Fibroblast of lung (primary cell): ENCODE data around the gene EFNA2. TPM values are rescaled to one million over a fixed set of nuclear protein-coding genes. Genes with fewer than 3 reads are reported as not detected.

Source experiments
- DNase-seq, 2 donors: peaks; one replicate each; pipeline versions ENCODE4 v3.0.0 to v3.0.0-alpha.2; 2010; ENCODE audit warnings: low read depth in 2 of 2
- H2AFZ ChIP-seq: 2 replicates; pipeline ENCODE4 v1.5.1; 2012; ENCODE audit warnings: low read length, control low read depth, inconsistent platforms
- H3K27ac ChIP-seq: 2 replicates; pipeline ENCODE4 v1.5.1; 2011; ENCODE audit warnings: low read length, control low read depth; ENCODE audit not compliant: insufficient read depth
- H3K27me3 ChIP-seq: 2 replicates; pipeline ENCODE4 v1.5.1; 2011; ENCODE audit warnings: mild to moderate bottlenecking, low read length; ENCODE audit not compliant: control insufficient read depth, insufficient read depth
- H3K36me3 ChIP-seq: 2 replicates; pipeline ENCODE4 v1.5.1; 2011; ENCODE audit warnings: low read length; ENCODE audit not compliant: control insufficient read depth, insufficient read depth
- H3K4me1 ChIP-seq: 2 replicates; pipeline ENCODE4 v1.5.1; 2011; ENCODE audit warnings: low read length; ENCODE audit not compliant: control insufficient read depth, insufficient read depth; ENCODE audit errors: extremely low read depth
- H3K4me2 ChIP-seq: 2 replicates; pipeline ENCODE4 v1.5.1; 2011; ENCODE audit warnings: low read length, control low read depth; ENCODE audit not compliant: insufficient read depth; ENCODE audit errors: extremely low read depth
- H3K4me3 ChIP-seq, 4 experiments: fragments of 200-600 bp in 1 of 4; sonication (generic) in 1 of 4; replicated peaks in 1 of 4; 2 replicates each; pipeline ENCODE4 v1.5.1; 2011 to 2016; ENCODE audit warnings: low read length in 4 of 4, low read depth in 3 of 4, mild to moderate bottlenecking in 3 of 4, control low read depth in 2 of 4, inconsistent platforms in 1 of 4, mixed read lengths in 1 of 4; ENCODE audit not compliant: insufficient read depth in 1 of 4; ENCODE audit errors: control extremely low read depth in 1 of 4
- H3K79me2 ChIP-seq: 2 replicates; pipeline ENCODE4 v1.5.1; 2012; ENCODE audit warnings: mild to moderate bottlenecking, low read length, inconsistent platforms; ENCODE audit not compliant: control insufficient read depth, insufficient read depth
- H3K9ac ChIP-seq: 2 replicates; pipeline ENCODE4 v1.5.1; 2011; ENCODE audit warnings: mild to moderate bottlenecking, low read length, control low read depth; ENCODE audit not compliant: insufficient read depth
- H3K9me3 ChIP-seq: 2 replicates; pipeline ENCODE4 v1.5.1; 2012; ENCODE audit warnings: low read depth, low read length; ENCODE audit not compliant: control insufficient read depth, insufficient read depth
- H4K20me1 ChIP-seq: 2 replicates; pipeline ENCODE4 v1.5.1; 2011; ENCODE audit warnings: low read length; ENCODE audit not compliant: control insufficient read depth, insufficient read depth; ENCODE audit errors: extremely low read depth
- CTCF ChIP-seq, 2 donors: IDR thresholded peaks in 1 of 2; conservative IDR thresholded peaks in 1 of 2; 1 replicate in 1 of 2; 2 replicates in 1 of 2; pipeline ENCODE4 v1.5.1; 2011 to 2012; ENCODE audit warnings: low read length in 2 of 2, control low read depth in 1 of 2, inconsistent platforms in 1 of 2, low read depth in 1 of 2, mild to moderate bottlenecking in 1 of 2
- EZH2 ChIP-seq: IDR thresholded peaks from 2 replicates; pipeline ENCODE4 v1.5.1; 2012; ENCODE audit warnings: low read length, control low read depth, mild to moderate bottlenecking; ENCODE audit errors: missing control alignments
- polyA plus RNA-seq, 2 donors: library from polyadenylated mRNA; depleted of rRNA in 1 of 2; stranded (reverse) in 1 of 2; unstranded in 1 of 2; fragments of >200 nt; gene quantifications; 2 replicates each; pipeline ENCODE4 v1.2.1, GENCODE V29; 2011 to 2012; ENCODE audit warnings: missing spikeins in 1 of 2
- total RNA-seq: library from RNA; depleted of rRNA; stranded (reverse); fragments of >200 nt; gene quantifications from 2 replicates; pipeline ENCODE4 v1.2.1, GENCODE V29; 2014

EFNA2 gene
- total and polyA plus RNA-seq, 2 donors (not counting 1 experiment from before 2014, with no cell fraction given) = 0.17 TPM; not detected in 1

GRCh38 chr19:1243768-1244692 is 41.6 kb upstream of the EFNA2 start:
- Histone ChIP-seq H3K9ac (peak overlapping the region; percentile 50), H3K79me2 (peaks cover 26% of the 10 kb centered on the region), H3K4me3 (peak overlapping the region in 2 of 4 experiments; percentile 29 to 41), H3K9me3 (no peaks in the 10 kb centered on the region), H3K4me1 (peaks cover 31% of the 10 kb centered on the region), H3K4me2 (peak overlapping the region; percentile 58), H4K20me1 (no peaks in the 10 kb centered on the region), H2AFZ (no peak overlapping the region), H3K27ac (peak overlapping the region; percentile 67), H3K27me3 (no peaks in the 10 kb centered on the region), H3K36me3 (peaks cover 7% of the 10 kb centered on the region)
- TF ChIP-seq CTCF (conservative IDR thresholded peaks at IDR 0.05 in 1 of 2, IDR thresholded peaks at IDR 0.05 in 1 of 2; ENCODE audit: low read depth in 1 of 2, low read length in 2 of 2) = peak; percentile 82 to 84
- TF ChIP-seq EZH2 = no peak
- DNase-seq = peak; percentile 69 to 85

- no peak for DNase-seq
- Histone ChIP-seq H3K9me3 (no peaks in the 10 kb centered on the region), H2AFZ (no peak overlapping the region), H3K4me1 (peaks cover 28% of the 10 kb centered on the region), H3K4me2 (peak overlapping the region; percentile 58), H3K27me3 (no peaks in the 10 kb centered on the region), H3K4me3 (peak overlapping the region in 2 of 4 experiments; percentile 29 to 41), H3K79me2 (peaks cover 29% of the 10 kb centered on the region), H3K27ac (peak overlapping the region; percentile 67), H3K36me3 (peaks cover 7% of the 10 kb centered on the region), H3K9ac (peak overlapping the region; percentile 50), H4K20me1 (no peaks in the 10 kb centered on the region)
- no peak for TF ChIP-seq CTCF (conservative IDR thresholded peaks at IDR 0.05 in 1 of 2, IDR thresholded peaks at IDR 0.05 in 1 of 2; ENCODE audit: low read depth in 1 of 2, low read length in 2 of 2)
These were observed 40.8 kb upstream of the EFNA2 start for GRCh38 chr19:1244693-1245451.
